ENCODE measurements around the gene UBXN1. TPM values are rescaled to one million over a fixed set of nuclear protein-coding genes. Genes with fewer than 3 reads are reported as not detected.
A peak's percentile ranks its signal among the peaks of the same experiment; 100 is the strongest.
"Not testable (repeated sequence)": the region's sequence is repeated elsewhere in the genome, so short reads cannot be mapped to it uniquely, and the experiment has no call there.

The UBXN1 gene
- total RNA-seq, 1 donor: 141 TPM

GRCh38 chr11:62709247-62710000 is 30.6 kb upstream of the UBXN1 start:
- DNase-seq (ENCODE audit: low read depth in 2 of 3, low spot score in 2 of 3): peak; percentile 91 to 99 (median 98)

- DNase-seq (ENCODE audit: low read depth in 2 of 3, low spot score in 2 of 3): no peak
Measured at GRCh38 chr11:62708793-62709192, 29.9 kb upstream of the UBXN1 start.

- DNase-seq (ENCODE audit: low read depth in 2 of 3, low spot score in 2 of 3): no peak
Measured at GRCh38 chr11:62708392-62708791, 29.5 kb upstream of the UBXN1 start.

- no peak for DNase-seq (ENCODE audit: low read depth in 2 of 3, low spot score in 2 of 3)
Measured at GRCh38 chr11:62707277-62707861, 28.5 kb upstream of the UBXN1 start, which contains the start of the genes BSCL2 and GNG3. TSS of gene BSCL2 (minus strand) at chr11:62707424. CDS start at chr11:62707195, 229 bp downstream. TSS of gene GNG3 (plus strand) at chr11:62707676. CDS start at chr11:62708296, 620 bp downstream.

GRCh38 chr11:62706850-62707247 is 28.0 kb upstream of the UBXN1 start:
- no peak for DNase-seq (ENCODE audit: low read depth in 2 of 3, low spot score in 2 of 3)

GRCh38 chr11:62705880-62706849 is 27.3 kb upstream of the UBXN1 start:
- DNase-seq (ENCODE audit: low read depth in 2 of 3, low spot score in 2 of 3): peak; percentile 82 to 97 (median 95)

GRCh38 chr11:62705413-62705812 is 26.5 kb upstream of the UBXN1 start:
- DNase-seq (ENCODE audit: low read depth in 2 of 3, low spot score in 2 of 3): no peak

- DNase-seq (ENCODE audit: low read depth in 2 of 3, low spot score in 2 of 3): not testable (repeated sequence)
Measured at GRCh38 chr11:62703921-62704320, 25.0 kb upstream of the UBXN1 start.

GRCh38 chr11:62702246-62702645 is 23.4 kb upstream of the UBXN1 start:
- no peak for DNase-seq (ENCODE audit: low read depth in 2 of 3, low spot score in 2 of 3)

- DNase-seq (ENCODE audit: low read depth in 2 of 3, low spot score in 2 of 3): peak in 2 of 3 donors; percentile 80 to 88
Measured at GRCh38 chr11:62694455-62695167, 15.7 kb upstream of the UBXN1 start.

- not testable (repeated sequence) for DNase-seq (ENCODE audit: low read depth in 2 of 3, low spot score in 2 of 3)
Measured at GRCh38 chr11:62693624-62694023, 14.8 kb upstream of the UBXN1 start.

GRCh38 chr11:62689421-62690183 is 10.7 kb upstream of the UBXN1 start, which contains the start of gene LRRN4CL:
TSS of gene LRRN4CL (minus strand) at chr11:62689530. CDS start at chr11:62688508, 1,022 bp downstream.
- no peak for DNase-seq (ENCODE audit: low read depth in 2 of 3, low spot score in 2 of 3)

GRCh38 chr11:62688491-62688890 is 9.6 kb upstream of the UBXN1 start:
- no peak for DNase-seq (ENCODE audit: low read depth in 2 of 3, low spot score in 2 of 3)

GRCh38 chr11:62687508-62688396 is 8.9 kb upstream of the UBXN1 start:
- no peak for DNase-seq (ENCODE audit: low read depth in 2 of 3, low spot score in 2 of 3)

GRCh38 chr11:62682518-62682917 is 3.6 kb upstream of the UBXN1 start:
- DNase-seq (ENCODE audit: low read depth in 2 of 3, low spot score in 2 of 3): no peak

GRCh38 chr11:62680825-62681240 is 2.0 kb upstream of the UBXN1 start:
- DNase-seq (ENCODE audit: low read depth in 2 of 3, low spot score in 2 of 3): peak in 2 of 3 donors; percentile 58 to 73

- no peak for DNase-seq (ENCODE audit: low read depth in 2 of 3, low spot score in 2 of 3)
Measured at GRCh38 chr11:62678433-62678769, 472 bp downstream of the UBXN1 start.

GRCh38 chr11:62677714-62678113 is 1.2 kb downstream of the UBXN1 start:
- no peak for DNase-seq (ENCODE audit: low read depth in 2 of 3, low spot score in 2 of 3)

GRCh38 chr11:62677156-62677555 is 1.7 kb downstream of the UBXN1 start:
- DNase-seq (ENCODE audit: low read depth in 2 of 3, low spot score in 2 of 3): no peak
